ENCODE results near the gene RABGAP1L. TPM values are rescaled to one million over a fixed set of nuclear protein-coding genes. Genes with fewer than 3 reads are reported as not detected.

The RABGAP1L gene
- total RNA-seq, 1 donor from 2014 or later, result 83.9 TPM

GRCh38 chr1:174696026-174696821 lies 536.9 kb downstream of the RABGAP1L start:
- TF ChIP-seq CTCF (IDR thresholded peaks at IDR 0.05), result no peak
- Histone ChIP-seq H3K27me3 (ENCODE audit: low read depth) (no peaks in the 10 kb centered on the region), H3K4me3 (no peak overlapping the region), H3K9me3 (no peaks in the 10 kb centered on the region), H3K4me1 (no peaks in the 10 kb centered on the region), H3K27ac (no peak overlapping the region), H3K36me3 (no peaks in the 10 kb centered on the region)
- no peak for ATAC-seq
- intact Hi-C loops (cut with DNase I), result no loop called here
- DNase-seq, result no peak

- Histone ChIP-seq H3K4me3 (no peak overlapping the region), H3K27me3 (ENCODE audit: low read depth) (no peaks in the 10 kb centered on the region), H3K9me3 (no peaks in the 10 kb centered on the region), H3K36me3 (no peaks in the 10 kb centered on the region), H3K4me1 (no peaks in the 10 kb centered on the region), H3K27ac (no peak overlapping the region)
- DNase-seq (no peak), ATAC-seq (no peak)
- TF ChIP-seq CTCF (IDR thresholded peaks at IDR 0.05), result no peak
- intact Hi-C loops (cut with DNase I), result no loop called here
Observed at GRCh38 chr1:174700314-174700713, 541.0 kb downstream of the RABGAP1L start.

GRCh38 chr1:174700775-174701174 lies 541.5 kb downstream of the RABGAP1L start:
- Histone ChIP-seq H3K36me3 (no peaks in the 10 kb centered on the region), H3K9me3 (no peaks in the 10 kb centered on the region), H3K27ac (no peak overlapping the region), H3K4me3 (no peak overlapping the region), H3K4me1 (no peaks in the 10 kb centered on the region), H3K27me3 (ENCODE audit: low read depth) (no peaks in the 10 kb centered on the region)
- DNase-seq (no peak), ATAC-seq (no peak)
- no peak for TF ChIP-seq CTCF (IDR thresholded peaks at IDR 0.05)
- intact Hi-C loops (cut with DNase I), result no loop called here

GRCh38 chr1:174701565-174701964 lies 542.2 kb downstream of the RABGAP1L start:
- Histone ChIP-seq H3K36me3 (no peaks in the 10 kb centered on the region), H3K4me1 (no peaks in the 10 kb centered on the region), H3K27ac (no peak overlapping the region), H3K9me3 (no peaks in the 10 kb centered on the region), H3K4me3 (no peak overlapping the region), H3K27me3 (ENCODE audit: low read depth) (no peaks in the 10 kb centered on the region)
- ATAC-seq (no peak), DNase-seq (no peak)
- intact Hi-C loops (cut with DNase I), result no loop called here
- TF ChIP-seq CTCF (IDR thresholded peaks at IDR 0.05), result no peak

- ATAC-seq (no peak), DNase-seq (no peak)
- Histone ChIP-seq H3K4me3 (no peak overlapping the region), H3K36me3 (no peaks in the 10 kb centered on the region), H3K4me1 (no peaks in the 10 kb centered on the region), H3K9me3 (no peaks in the 10 kb centered on the region), H3K27ac (no peak overlapping the region), H3K27me3 (ENCODE audit: low read depth) (no peaks in the 10 kb centered on the region)
- no peak for TF ChIP-seq CTCF (IDR thresholded peaks at IDR 0.05)
- intact Hi-C loops (cut with DNase I), result no loop called here
Observed at GRCh38 chr1:174702011-174702410, 542.7 kb downstream of the RABGAP1L start.
